Upper lobe of right lung (tissue), 1 donor: ENCODE measurements around the gene CISH. TPM values are rescaled to one million over a fixed set of nuclear protein-coding genes. Genes with fewer than 3 reads are reported as not detected.

Source experiments
- ATAC-seq: fragments of 200-7000 bp; cut with Tn5 transposase; one replicate; pipeline ENCODE4 v1.9.1; 2020; ENCODE audit warnings: mild to moderate bottlenecking, moderate library complexity
- DNase-seq: peaks from one replicate; pipeline ENCODE4 v3.0.0-alpha.2; 2020
- H3K27ac ChIP-seq: fragments of 200-600 bp; one replicate; pipeline ENCODE4 v1.8.0; 2022
- H3K27me3 ChIP-seq: fragments of 200-600 bp; one replicate; pipeline ENCODE4 v1.8.0; 2022; ENCODE audit warnings: mild to moderate bottlenecking
- H3K36me3 ChIP-seq: fragments of 200-600 bp; one replicate; pipeline ENCODE4 v1.8.0; 2022
- H3K4me1 ChIP-seq: fragments of 200-600 bp; one replicate; pipeline ENCODE4 v1.8.0; 2022
- H3K4me3 ChIP-seq: fragments of 200-600 bp; one replicate; pipeline ENCODE4 v1.8.0; 2022; ENCODE audit warnings: mild to moderate bottlenecking
- H3K9me3 ChIP-seq: fragments of 200-600 bp; one replicate; pipeline ENCODE4 v1.8.0; 2022
- CTCF ChIP-seq: fragments of 200-600 bp; IDR thresholded peaks from one replicate; pipeline ENCODE4 v1.8.0; 2022; ENCODE audit warnings: antibody characterized with exemption
- intact Hi-C: fragments of 100-400 bp; cut with DNase I; formaldehyde crosslinking; loops from one replicate; pipeline ENCODE4 v1.11.0; 2022
- total RNA-seq: library from RNA; stranded (reverse); fragmentation: NEBNext Ultra II Directional; extraction: Animal tissue kit (Norgen Biotek cat#: 25700); gene quantifications from one replicate; pipeline ENCODE4 v1.2.1, GENCODE V29; 2021
- donor health status: DM: no; HTN: yes; CAD: no; lungs with severe emphysema.

CISH gene
- total RNA-seq, 1 donor from 2014 or later, result 71.6 TPM

DNA sequence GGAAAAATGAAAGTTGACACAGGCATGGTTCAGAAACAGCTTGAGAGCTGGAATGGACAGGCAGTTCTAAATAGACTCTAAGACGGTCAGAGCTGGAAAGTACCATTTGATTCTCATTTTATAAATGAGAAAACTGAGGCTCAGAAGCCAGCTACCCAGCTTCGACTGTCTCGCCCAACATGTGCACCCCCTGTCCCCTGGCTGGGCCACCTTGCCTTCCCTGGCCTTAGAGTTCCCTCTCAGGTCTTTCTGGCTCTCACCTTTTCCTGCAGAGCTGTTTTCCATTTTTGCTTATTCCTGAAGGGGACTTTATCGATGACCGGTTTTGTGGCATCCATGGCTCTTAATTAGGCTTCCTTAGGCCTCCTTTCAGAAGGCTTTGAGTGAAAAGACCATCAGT is 45.8 kb upstream of the CISH start:
- DNase-seq, result peak; percentile 22
- intact Hi-C loops, result no loop called here
- TF ChIP-seq CTCF, result no peak

DNA sequence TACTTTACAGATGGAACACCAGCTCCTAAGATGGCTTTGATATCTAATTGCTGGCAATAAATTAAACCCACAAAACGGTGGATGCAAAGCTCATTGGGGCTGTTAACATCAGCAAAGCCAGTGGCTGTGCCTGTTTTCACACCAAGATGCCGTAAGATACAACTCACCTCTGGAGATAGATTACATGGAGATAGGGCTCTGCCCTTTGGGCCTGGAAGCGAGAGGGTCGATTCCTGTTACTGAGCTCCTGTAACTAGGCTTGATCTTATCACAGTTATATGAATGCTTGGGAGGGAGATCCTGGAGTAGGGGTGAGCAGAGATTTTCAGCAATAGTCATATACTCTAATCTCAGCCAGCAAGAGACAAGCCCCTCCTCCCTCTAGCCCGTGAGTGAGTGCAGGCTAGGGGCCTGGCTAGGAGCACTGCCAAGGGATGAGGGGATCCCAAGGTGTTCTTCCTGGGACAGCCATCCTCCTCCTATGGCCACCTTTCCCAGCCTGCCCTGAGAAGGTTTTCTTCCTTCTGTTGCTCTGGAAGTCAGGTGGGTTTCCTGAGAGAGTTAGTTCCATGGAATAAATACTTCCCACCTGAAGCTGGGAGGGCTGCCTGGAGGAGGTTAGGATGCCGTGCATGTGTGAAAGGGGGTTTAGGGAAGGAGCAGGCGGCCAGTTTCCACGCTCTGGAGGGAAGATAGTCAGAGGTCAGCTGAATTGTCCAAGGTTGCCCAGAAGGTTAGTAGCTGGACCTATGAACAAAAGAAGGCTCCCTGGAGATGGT is 45.0 kb upstream of the CISH start:
- no peak for TF ChIP-seq CTCF
- Histone ChIP-seq H3K27me3 (no peaks in the 10 kb centered on the region), H3K4me3 (no peak overlapping the region), H3K27ac (no peak overlapping the region), H3K9me3 (no peaks in the 10 kb centered on the region), H3K4me1 (no peaks in the 10 kb centered on the region), H3K36me3 (no peaks in the 10 kb centered on the region)
- ATAC-seq (no peak), DNase-seq (peak; percentile 34)
- intact Hi-C loops, result no loop called here

More for the DNA sequence above, 45.8 kb upstream of the CISH start:
- no peak overlapping the region for H3K27ac ChIP-seq
- H3K4me3 ChIP-seq, result no peak overlapping the region
- no peaks in the 10 kb centered on the region for H3K4me1 ChIP-seq
- no peaks in the 10 kb centered on the region for H3K9me3 ChIP-seq
- ATAC-seq, result no peak
- H3K36me3 ChIP-seq, result no peaks in the 10 kb centered on the region
- no peaks in the 10 kb centered on the region for H3K27me3 ChIP-seq

- ATAC-seq (no peak), DNase-seq (peak; percentile 34)
- Histone ChIP-seq H3K4me3 (no peak overlapping the region), H3K27me3 (no peaks in the 10 kb centered on the region), H3K4me1 (no peaks in the 10 kb centered on the region), H3K9me3 (no peaks in the 10 kb centered on the region), H3K27ac (no peak overlapping the region), H3K36me3 (no peaks in the 10 kb centered on the region)
- TF ChIP-seq CTCF, result no peak
- intact Hi-C loops, result no loop called here
These were observed 43.6 kb upstream of the CISH start for GRCh38 chr3:50655009-50655830.

- no peaks in the 10 kb centered on the region for H3K27me3 ChIP-seq
- peak; percentile 32 for DNase-seq
- intact Hi-C loops, result no loop called here
These were observed 42.5 kb upstream of the CISH start for GRCh38 chr3:50653937-50654595.

More at GRCh38 chr3:50653937-50654595, 42.5 kb upstream of the CISH start:
- no peaks in the 10 kb centered on the region for H3K9me3 ChIP-seq
- no peaks in the 10 kb centered on the region for H3K36me3 ChIP-seq
- ATAC-seq, result no peak
- H3K4me3 ChIP-seq, result no peak overlapping the region
- H3K4me1 ChIP-seq, result no peaks in the 10 kb centered on the region
- no peak overlapping the region for H3K27ac ChIP-seq
- no peak for TF ChIP-seq CTCF
